ENCODE results near the gene CFAP54. TPM values are rescaled to one million over a fixed set of nuclear protein-coding genes. Genes with fewer than 3 reads are reported as not detected.
"Not testable (repeated sequence)": the region's sequence is repeated elsewhere in the genome, so short reads cannot be mapped to it uniquely, and the experiment has no call there.

CFAP54 gene
- total and polyA plus RNA-seq, 3 experiments from 2014 or later, result 0.08 to 0.88 (median 0.66) TPM

GRCh38 chr12:96482086-96482485 lies 7.3 kb upstream of the CFAP54 start:
- Mint-ChIP-seq H3K27ac (peak overlapping the region in 2 of 8 donors; percentile 37 to 64), H3K4me1 (peaks cover 15 to 24% (median 17%) of the 10 kb centered on the region in 3 donors), H3K27me3 (peaks cover 0 to 2% of the 10 kb centered on the region in 2 donors), H3K36me3 (no peaks in the 10 kb centered on the region), H3K9me3 (no peaks in the 10 kb centered on the region), H3K4me3 (no peak overlapping the region)
- H3K36me3 ChIP-seq (ENCODE audit: insufficient read depth, low read length), result no peaks in the 10 kb centered on the region
- no peak overlapping the region for H3K4me3 ChIP-seq (ENCODE audit: low read length)
- no peak for DNase-seq
- POLR2A ChIA-PET, result no interaction called here
- H3K27ac ChIP-seq (ENCODE audit: low read depth, low read length), result no peak overlapping the region
- no peaks in the 10 kb centered on the region for H3K27me3 ChIP-seq (ENCODE audit: insufficient read depth, low read length, poor library complexity, severe bottlenecking)
- CTCF ChIA-PET, result interaction anchor here (1.2 kb wide), 1 partner anchor 35 kb away, joined by 5 read pairs; no protein-coding TSS in a partner anchor
- peaks cover 11% of the 10 kb centered on the region for H3K4me1 ChIP-seq (ENCODE audit: insufficient read depth, low read length)
- no peaks in the 10 kb centered on the region for H3K9me3 ChIP-seq (ENCODE audit: low read length)

- H3K27ac ChIP-seq (ENCODE audit: low read depth, low read length), result no peak overlapping the region
- H3K4me3 ChIP-seq (ENCODE audit: low read length), result no peak overlapping the region
- H3K4me1 ChIP-seq (ENCODE audit: insufficient read depth, low read length), result peaks cover 11% of the 10 kb centered on the region
- Mint-ChIP-seq H3K36me3 (no peaks in the 10 kb centered on the region), H3K27me3 (peaks cover 0 to 2% of the 10 kb centered on the region in 2 donors), H3K4me3 (no peak overlapping the region), H3K9me3 (no peaks in the 10 kb centered on the region), H3K27ac (peak overlapping the region in 3 of 8 donors; percentile 44 to 55 (median 45)), H3K4me1 (peaks cover 15 to 29% (median 25%) of the 10 kb centered on the region in 3 donors)
- POLR2A ChIA-PET, result no interaction called here
- no peaks in the 10 kb centered on the region for H3K36me3 ChIP-seq (ENCODE audit: insufficient read depth, low read length)
- CTCF ChIA-PET, result interaction anchor here (1.2 kb wide), 1 partner anchor 34 kb away, joined by 5 read pairs; no protein-coding TSS in a partner anchor
- H3K27me3 ChIP-seq (ENCODE audit: insufficient read depth, low read length, poor library complexity, severe bottlenecking), result no peaks in the 10 kb centered on the region
- DNase-seq, result no peak
- H3K9me3 ChIP-seq (ENCODE audit: low read length), result no peaks in the 10 kb centered on the region
Measured at GRCh38 chr12:96483116-96483515, 6.3 kb upstream of the CFAP54 start.

GRCh38 chr12:96486751-96487613 lies 2.4 kb upstream of the CFAP54 start:
- H3K9me3 Mint-ChIP-seq, result no peaks in the 10 kb centered on the region
- peaks cover 20% of the 10 kb centered on the region for H3K4me1 ChIP-seq (ENCODE audit: insufficient read depth, low read length)
- H3K36me3 Mint-ChIP-seq, result peaks cover 0 to 3% (median 0%) of the 10 kb centered on the region in 3 donors
- ChIA-PET POLR2A (interaction anchor here (0.6 kb wide), 1 partner anchor 53 kb away, joined by 7 read pairs; no protein-coding TSS in a partner anchor), CTCF (interaction anchor here (1.1 to 6.8 kb wide), 3 partner anchors 30 to 272 kb away, joined by 5 to 68 read pairs (median 6); partner anchors contain the start of gene CDK17)
- no peak overlapping the region for H3K4me3 ChIP-seq (ENCODE audit: low read length)
- no peaks in the 10 kb centered on the region for H3K27me3 ChIP-seq (ENCODE audit: insufficient read depth, low read length, poor library complexity, severe bottlenecking)
- no peak overlapping the region for H3K4me3 Mint-ChIP-seq
- H3K27ac ChIP-seq (ENCODE audit: low read depth, low read length), result no peak overlapping the region
- no peak for DNase-seq
- H3K4me1 Mint-ChIP-seq, result peaks cover 23 to 43% (median 34%) of the 10 kb centered on the region in 3 donors
- peak overlapping the region in 6 of 8 donors; percentile 3 to 94 (median 38) for H3K27ac Mint-ChIP-seq
- peaks cover 0 to 7% of the 10 kb centered on the region in 2 donors for H3K27me3 Mint-ChIP-seq
- no peaks in the 10 kb centered on the region for H3K9me3 ChIP-seq (ENCODE audit: low read length)
- H3K36me3 ChIP-seq (ENCODE audit: insufficient read depth, low read length), result no peaks in the 10 kb centered on the region

- CTCF ChIA-PET, result interaction anchor here (6.8 kb wide), 1 partner anchor 30 kb away, joined by 68 read pairs; no protein-coding TSS in a partner anchor
- no peak for DNase-seq
- POLR2A ChIA-PET, result interaction anchor here (0.6 kb wide), 1 partner anchor 54 kb away, joined by 7 read pairs; no protein-coding TSS in a partner anchor
Measured at GRCh38 chr12:96487634-96488033, 1.7 kb upstream of the CFAP54 start.

GRCh38 chr12:96493106-96493505 lies 3.7 kb downstream of the CFAP54 start:
- Mint-ChIP-seq H3K27me3 (peaks cover 0 to 7% of the 10 kb centered on the region in 2 donors), H3K9me3 (peaks cover 0 to 5% (median 0%) of the 10 kb centered on the region in 5 donors), H3K4me1 (peaks cover 31 to 46% (median 35%) of the 10 kb centered on the region in 3 donors), H3K4me3 (no peak overlapping the region), H3K36me3 (peaks cover 3 to 9% (median 3%) of the 10 kb centered on the region in 3 donors), H3K27ac (no peak overlapping the region)
- ChIA-PET POLR2A (no interaction called here), CTCF (interaction anchor here (1.4 kb wide), 1 partner anchor 24 kb away, joined by 4 read pairs; no protein-coding TSS in a partner anchor)
- Histone ChIP-seq H3K9me3 (ENCODE audit: low read length) (no peaks in the 10 kb centered on the region), H3K27me3 (ENCODE audit: insufficient read depth, low read length, poor library complexity, severe bottlenecking) (no peaks in the 10 kb centered on the region), H3K36me3 (ENCODE audit: insufficient read depth, low read length) (no peaks in the 10 kb centered on the region), H3K4me1 (ENCODE audit: insufficient read depth, low read length) (peaks cover 15% of the 10 kb centered on the region), H3K4me3 (ENCODE audit: low read length) (no peak overlapping the region), H3K27ac (ENCODE audit: low read depth, low read length) (no peak overlapping the region)
- no peak for DNase-seq

More at GRCh38 chr12:96487634-96488033, 1.7 kb upstream of the CFAP54 start:
- H3K36me3 ChIP-seq (ENCODE audit: insufficient read depth, low read length), result no peaks in the 10 kb centered on the region
- peaks cover 20% of the 10 kb centered on the region for H3K4me1 ChIP-seq (ENCODE audit: insufficient read depth, low read length)
- H3K4me3 Mint-ChIP-seq, result no peak overlapping the region
- H3K27ac ChIP-seq (ENCODE audit: low read depth, low read length), result no peak overlapping the region
- no peak overlapping the region for H3K4me3 ChIP-seq (ENCODE audit: low read length)
- peaks cover 0 to 7% of the 10 kb centered on the region in 2 donors for H3K27me3 Mint-ChIP-seq
- H3K27me3 ChIP-seq (ENCODE audit: insufficient read depth, low read length, poor library complexity, severe bottlenecking), result no peaks in the 10 kb centered on the region
- H3K36me3 Mint-ChIP-seq, result peaks cover 0 to 3% (median 0%) of the 10 kb centered on the region in 3 donors
- H3K9me3 ChIP-seq (ENCODE audit: low read length), result no peaks in the 10 kb centered on the region
- H3K27ac Mint-ChIP-seq, result peak overlapping the region in 6 of 8 donors; percentile 17 to 74 (median 38)
- H3K9me3 Mint-ChIP-seq, result no peaks in the 10 kb centered on the region
- H3K4me1 Mint-ChIP-seq, result peaks cover 23 to 43% (median 34%) of the 10 kb centered on the region in 3 donors

GRCh38 chr12:96494154-96494553 lies 4.8 kb downstream of the CFAP54 start:
- POLR2A ChIA-PET; H3K27ac ChIP-seq (ENCODE audit: low read depth, low read length); H3K4me3 ChIP-seq (ENCODE audit: low read length); DNase-seq; H3K36me3 ChIP-seq (ENCODE audit: insufficient read depth, low read length); H3K27me3 ChIP-seq (ENCODE audit: insufficient read depth, low read length, poor library complexity, severe bottlenecking); H3K9me3 Mint-ChIP-seq; H3K9me3 ChIP-seq (ENCODE audit: low read length); H3K27me3 Mint-ChIP-seq: not testable (repeated sequence)
- Mint-ChIP-seq H3K27ac (peak overlapping the region in 3 of 8 donors; percentile 33 to 53 (median 47)), H3K4me3 (peak overlapping the region in 1 of 7 donors; percentile 51), H3K36me3 (peaks cover 3 to 12% (median 4%) of the 10 kb centered on the region in 3 donors), H3K4me1 (peaks cover 31 to 46% (median 36%) of the 10 kb centered on the region in 3 donors)
- CTCF ChIA-PET, result interaction anchor here (1.4 kb wide), 1 partner anchor 23 kb away, joined by 4 read pairs; no protein-coding TSS in a partner anchor
- peaks cover 10% of the 10 kb centered on the region for H3K4me1 ChIP-seq (ENCODE audit: insufficient read depth, low read length)

- peaks cover 29 to 43% (median 34%) of the 10 kb centered on the region in 3 donors for H3K4me1 Mint-ChIP-seq
- POLR2A ChIA-PET, result no interaction called here
- H3K9me3 Mint-ChIP-seq, result peaks cover 0 to 5% (median 0%) of the 10 kb centered on the region in 5 donors
- H3K4me3 ChIP-seq (ENCODE audit: low read length), result no peak overlapping the region
- H3K9me3 ChIP-seq (ENCODE audit: low read length), result no peaks in the 10 kb centered on the region
- H3K36me3 ChIP-seq (ENCODE audit: insufficient read depth, low read length), result no peaks in the 10 kb centered on the region
- H3K27me3 Mint-ChIP-seq, result peaks cover 0 to 3% of the 10 kb centered on the region in 2 donors
- DNase-seq, result no peak
- H3K4me1 ChIP-seq (ENCODE audit: insufficient read depth, low read length), result peaks cover 7% of the 10 kb centered on the region
- peak overlapping the region in 5 of 8 donors; percentile 4 to 82 (median 33) for H3K27ac Mint-ChIP-seq
- H3K36me3 Mint-ChIP-seq, result peaks cover 0 to 12% (median 4%) of the 10 kb centered on the region in 3 donors
- CTCF ChIA-PET, result interaction anchor here (1.0 to 3.6 kb wide), 2 partner anchors 21 to 87 kb away, joined by 3 to 13 read pairs; no protein-coding TSS in a partner anchor
- peak overlapping the region in 3 of 7 donors; percentile 10 to 33 (median 18) for H3K4me3 Mint-ChIP-seq
- H3K27ac ChIP-seq (ENCODE audit: low read depth, low read length), result no peak overlapping the region
- no peaks in the 10 kb centered on the region for H3K27me3 ChIP-seq (ENCODE audit: insufficient read depth, low read length, poor library complexity, severe bottlenecking)
Measured at GRCh38 chr12:96495155-96495554, 5.8 kb downstream of the CFAP54 start.

Data from CD8-positive, alpha-beta memory T cell (primary cell).